ENCODE data around the gene ZMYM5.
A peak's percentile ranks its signal among the peaks of the same experiment; 100 is the strongest.

DNA sequence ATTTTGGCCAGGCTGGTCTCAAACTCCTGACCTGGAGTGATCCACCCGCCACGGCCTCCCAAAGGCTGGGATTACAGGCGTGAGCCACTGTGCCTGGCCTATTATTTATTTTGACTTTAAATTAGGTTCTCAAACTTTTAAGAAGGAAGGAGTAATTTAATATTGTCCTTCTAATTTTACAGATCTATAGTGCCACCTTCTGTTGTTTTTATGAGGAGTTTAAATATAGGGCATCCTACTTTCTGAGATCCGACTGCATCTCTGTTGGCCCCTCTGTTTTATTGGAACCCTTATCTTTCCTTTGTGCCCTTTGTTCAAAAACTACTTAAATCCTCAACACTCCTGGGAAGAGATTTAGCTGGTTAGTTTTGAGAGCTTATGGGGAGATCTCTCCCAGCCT, 25.4 kb upstream of the ZMYM5 start:
- TF ChIP-seq, protein P1, sequence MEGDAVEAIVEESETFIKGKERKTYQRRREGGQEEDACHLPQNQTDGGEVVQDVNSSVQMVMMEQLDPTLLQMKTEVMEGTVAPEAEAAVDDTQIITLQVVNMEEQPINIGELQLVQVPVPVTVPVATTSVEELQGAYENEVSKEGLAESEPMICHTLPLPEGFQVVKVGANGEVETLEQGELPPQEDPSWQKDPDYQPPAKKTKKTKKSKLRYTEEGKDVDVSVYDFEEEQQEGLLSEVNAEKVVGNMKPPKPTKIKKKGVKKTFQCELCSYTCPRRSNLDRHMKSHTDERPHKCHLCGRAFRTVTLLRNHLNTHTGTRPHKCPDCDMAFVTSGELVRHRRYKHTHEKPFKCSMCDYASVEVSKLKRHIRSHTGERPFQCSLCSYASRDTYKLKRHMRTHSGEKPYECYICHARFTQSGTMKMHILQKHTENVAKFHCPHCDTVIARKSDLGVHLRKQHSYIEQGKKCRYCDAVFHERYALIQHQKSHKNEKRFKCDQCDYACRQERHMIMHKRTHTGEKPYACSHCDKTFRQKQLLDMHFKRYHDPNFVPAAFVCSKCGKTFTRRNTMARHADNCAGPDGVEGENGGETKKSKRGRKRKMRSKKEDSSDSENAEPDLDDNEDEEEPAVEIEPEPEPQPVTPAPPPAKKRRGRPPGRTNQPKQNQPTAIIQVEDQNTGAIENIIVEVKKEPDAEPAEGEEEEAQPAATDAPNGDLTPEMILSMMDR (IDR thresholded peaks at IDR 0.05) = peak in 2 of 7 experiments; percentile 3 to 27
- TF ChIP-seq POLR2A (IDR thresholded peaks at IDR 0.05) = no peak

All from stomach (tissue), 4 donors.